Panc1 (cell line): Measurements from ENCODE around the gene SKAP1. TPM values are rescaled to one million over a fixed set of nuclear protein-coding genes. Genes with fewer than 3 reads are reported as not detected.

Source experiments
- ATAC-seq: fragments of 200-7000 bp; cut with Tn5 transposase; 2 replicates; pipeline ENCODE4 v1.9.1; 2020; ENCODE audit warnings: mild to moderate bottlenecking, moderate library complexity
- BruUV-seq: library from RNA; stranded (reverse); fragments of 400-500 nt; replicated peaks from 2 replicates; lab custom pipeline; 2021; lab: Mats Ljungman, UMichigan
- CTCF ChIA-PET: fragments of 300-600 bp; sonication (Branson Sonifier 250); formaldehyde crosslinking; loops from one replicate; lab custom pipeline; 2022; ENCODE audit warnings: antibody characterized with exemption; lab: Charles Lee
- POLR2A ChIA-PET: fragments of 300-600 bp; sonication (Branson Sonifier 250); formaldehyde crosslinking; loops from one replicate; lab custom pipeline; 2022; ENCODE audit warnings: antibody characterized with exemption; lab: Charles Lee
- DNase-seq: peaks from one replicate; pipeline ENCODE4 v3.0.0-alpha.2; 2010; ENCODE audit warnings: low read depth, low spot score
- H3K27ac ChIP-seq: 2 replicates; pipeline ENCODE4 v1.5.1; 2011; ENCODE audit warnings: mild to moderate bottlenecking, low read length, inconsistent platforms
- H3K27me3 ChIP-seq: fragments of 200-500 bp; sonication (Bioruptor generic); 2 replicates; pipeline ENCODE4 v1.6.0; 2014; ENCODE audit warnings: low read length, inconsistent platforms; ENCODE audit not compliant: control insufficient read depth, insufficient read depth
- H3K36me3 ChIP-seq: fragments of 200-500 bp; sonication (Bioruptor generic); 2 replicates; pipeline ENCODE4 v1.5.1; 2014; ENCODE audit warnings: inconsistent platforms, mild to moderate bottlenecking, low read length, moderate library complexity; ENCODE audit not compliant: control insufficient read depth, insufficient read depth
- H3K4me1 ChIP-seq: 2 replicates; pipeline ENCODE4 v1.5.1; 2011; ENCODE audit warnings: inconsistent platforms, mild to moderate bottlenecking, low read length, moderate library complexity; ENCODE audit not compliant: control insufficient read depth, insufficient read depth
- H3K4me3 ChIP-seq, 2 experiments: 2 replicates each; pipeline ENCODE4 v1.5.1; 2011 to 2012; ENCODE audit warnings: low read depth in 2 of 2, low read length in 2 of 2, mild to moderate bottlenecking in 2 of 2, inconsistent platforms in 1 of 2, moderate library complexity in 1 of 2
- H3K9me3 ChIP-seq: fragments of 200-500 bp; sonication (Bioruptor generic); 2 replicates; pipeline ENCODE4 v1.5.1; 2014; ENCODE audit warnings: low read depth, mild to moderate bottlenecking, inconsistent platforms, low read length, moderate library complexity; ENCODE audit not compliant: control insufficient read depth, insufficient read depth
- POLR2AphosphoS5 ChIP-seq: IDR thresholded peaks from 2 replicates; pipeline ENCODE4 v1.6.1; 2012; ENCODE audit warnings: mild to moderate bottlenecking, low read depth, low read length, moderate library complexity
- SIN3A ChIP-seq: IDR thresholded peaks from 2 replicates; pipeline ENCODE4 v1.6.1; 2012; ENCODE audit warnings: low read depth, mild to moderate bottlenecking, low read length, moderate library complexity, borderline replicate concordance; ENCODE audit not compliant: insufficient read depth
- TCF7L2 ChIP-seq: IDR thresholded peaks from 2 replicates; pipeline ENCODE4 v1.6.1; 2011; ENCODE audit warnings: mild to moderate bottlenecking, low read depth, low read length, inconsistent platforms
- in situ Hi-C: cut with HindIII; loops from 2 replicates; pipeline ENCODE4 v1.10.0; 2016; ENCODE audit warnings: low sequenced_read_pairs, low pct_unique_long_range_greater_than_20kb
- intact Hi-C: fragments of 100-400 bp; cut with micrococcal nuclease; formaldehyde crosslinking; loops from one replicate; pipeline ENCODE4 v1.10.0; 2022; ENCODE audit not compliant: unreplicated experiment
- total RNA-seq: library from RNA; stranded (reverse); gene quantifications from one replicate; pipeline ENCODE4 v1.2.1, GENCODE V29; 2021; ENCODE audit not compliant: unreplicated experiment
- TF ChIP-seq, protein P1 (sequence below), 2 experiments: IDR thresholded peaks; 2 replicates each; pipeline ENCODE4 v1.6.1; 2011 to 2012; ENCODE audit warnings: low read depth in 2 of 2, control low read depth in 1 of 2, low read length in 1 of 2, mild to moderate bottlenecking in 1 of 2, moderate library complexity in 1 of 2; ENCODE audit not compliant: insufficient read depth in 1 of 2
- TF ChIP-seq, protein P2 (sequence below): fragments of 450-650 bp; IDR thresholded peaks from 2 replicates; pipeline ENCODE4 v1.5.1; 2017; ENCODE audit warnings: mild to moderate bottlenecking

The SKAP1 gene
- total RNA-seq, 1 experiment from 2014 or later: 0.90 TPM

DNA sequence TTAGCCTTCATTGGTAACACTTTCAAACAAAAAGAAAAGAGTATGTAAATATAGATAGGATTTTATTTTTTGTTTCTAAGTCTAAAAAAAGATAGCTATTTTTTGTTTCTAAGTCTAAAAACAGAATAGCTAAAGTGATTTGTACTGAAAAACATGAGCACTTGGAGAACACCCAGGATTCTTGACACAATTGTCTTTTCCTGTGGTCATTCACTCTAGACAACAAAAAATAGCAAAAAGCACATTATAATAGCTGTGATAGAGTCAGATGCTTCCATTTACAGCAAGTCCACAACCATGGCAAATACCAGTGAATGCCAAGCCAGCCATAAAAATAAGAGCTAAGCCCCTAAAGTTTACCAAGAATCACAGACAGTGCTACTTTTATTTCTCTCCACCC, 36.7 kb downstream of the SKAP1 start:
- no peaks in the 10 kb centered on the region for H3K4me1 ChIP-seq
- no peak for DNase-seq
- no peak overlapping the region for H3K4me3 ChIP-seq
- intact Hi-C loops: no loop called here
- no TSS peak for BruUV-seq
- ChIA-PET CTCF (no interaction called here), POLR2A (no interaction called here)
- in situ Hi-C loops: no loop called here
- no peak overlapping the region for H3K27ac ChIP-seq
- no peaks in the 10 kb centered on the region for H3K27me3 ChIP-seq
- TF ChIP-seq POLR2AphosphoS5: no peak
- TF ChIP-seq, protein P1, sequence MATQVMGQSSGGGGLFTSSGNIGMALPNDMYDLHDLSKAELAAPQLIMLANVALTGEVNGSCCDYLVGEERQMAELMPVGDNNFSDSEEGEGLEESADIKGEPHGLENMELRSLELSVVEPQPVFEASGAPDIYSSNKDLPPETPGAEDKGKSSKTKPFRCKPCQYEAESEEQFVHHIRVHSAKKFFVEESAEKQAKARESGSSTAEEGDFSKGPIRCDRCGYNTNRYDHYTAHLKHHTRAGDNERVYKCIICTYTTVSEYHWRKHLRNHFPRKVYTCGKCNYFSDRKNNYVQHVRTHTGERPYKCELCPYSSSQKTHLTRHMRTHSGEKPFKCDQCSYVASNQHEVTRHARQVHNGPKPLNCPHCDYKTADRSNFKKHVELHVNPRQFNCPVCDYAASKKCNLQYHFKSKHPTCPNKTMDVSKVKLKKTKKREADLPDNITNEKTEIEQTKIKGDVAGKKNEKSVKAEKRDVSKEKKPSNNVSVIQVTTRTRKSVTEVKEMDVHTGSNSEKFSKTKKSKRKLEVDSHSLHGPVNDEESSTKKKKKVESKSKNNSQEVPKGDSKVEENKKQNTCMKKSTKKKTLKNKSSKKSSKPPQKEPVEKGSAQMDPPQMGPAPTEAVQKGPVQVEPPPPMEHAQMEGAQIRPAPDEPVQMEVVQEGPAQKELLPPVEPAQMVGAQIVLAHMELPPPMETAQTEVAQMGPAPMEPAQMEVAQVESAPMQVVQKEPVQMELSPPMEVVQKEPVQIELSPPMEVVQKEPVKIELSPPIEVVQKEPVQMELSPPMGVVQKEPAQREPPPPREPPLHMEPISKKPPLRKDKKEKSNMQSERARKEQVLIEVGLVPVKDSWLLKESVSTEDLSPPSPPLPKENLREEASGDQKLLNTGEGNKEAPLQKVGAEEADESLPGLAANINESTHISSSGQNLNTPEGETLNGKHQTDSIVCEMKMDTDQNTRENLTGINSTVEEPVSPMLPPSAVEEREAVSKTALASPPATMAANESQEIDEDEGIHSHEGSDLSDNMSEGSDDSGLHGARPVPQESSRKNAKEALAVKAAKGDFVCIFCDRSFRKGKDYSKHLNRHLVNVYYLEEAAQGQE (IDR thresholded peaks at IDR 0.05; ENCODE audit: insufficient read depth in 1 of 2, low read depth in 2 of 2, low read length in 1 of 2): no peak
- TF ChIP-seq, protein P2, sequence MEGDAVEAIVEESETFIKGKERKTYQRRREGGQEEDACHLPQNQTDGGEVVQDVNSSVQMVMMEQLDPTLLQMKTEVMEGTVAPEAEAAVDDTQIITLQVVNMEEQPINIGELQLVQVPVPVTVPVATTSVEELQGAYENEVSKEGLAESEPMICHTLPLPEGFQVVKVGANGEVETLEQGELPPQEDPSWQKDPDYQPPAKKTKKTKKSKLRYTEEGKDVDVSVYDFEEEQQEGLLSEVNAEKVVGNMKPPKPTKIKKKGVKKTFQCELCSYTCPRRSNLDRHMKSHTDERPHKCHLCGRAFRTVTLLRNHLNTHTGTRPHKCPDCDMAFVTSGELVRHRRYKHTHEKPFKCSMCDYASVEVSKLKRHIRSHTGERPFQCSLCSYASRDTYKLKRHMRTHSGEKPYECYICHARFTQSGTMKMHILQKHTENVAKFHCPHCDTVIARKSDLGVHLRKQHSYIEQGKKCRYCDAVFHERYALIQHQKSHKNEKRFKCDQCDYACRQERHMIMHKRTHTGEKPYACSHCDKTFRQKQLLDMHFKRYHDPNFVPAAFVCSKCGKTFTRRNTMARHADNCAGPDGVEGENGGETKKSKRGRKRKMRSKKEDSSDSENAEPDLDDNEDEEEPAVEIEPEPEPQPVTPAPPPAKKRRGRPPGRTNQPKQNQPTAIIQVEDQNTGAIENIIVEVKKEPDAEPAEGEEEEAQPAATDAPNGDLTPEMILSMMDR: no peak
- no peak for TF ChIP-seq TCF7L2
- no peak for TF ChIP-seq SIN3A
- no peaks in the 10 kb centered on the region for H3K36me3 ChIP-seq
- H3K9me3 ChIP-seq: no peaks in the 10 kb centered on the region
- ATAC-seq: no peak

DNA sequence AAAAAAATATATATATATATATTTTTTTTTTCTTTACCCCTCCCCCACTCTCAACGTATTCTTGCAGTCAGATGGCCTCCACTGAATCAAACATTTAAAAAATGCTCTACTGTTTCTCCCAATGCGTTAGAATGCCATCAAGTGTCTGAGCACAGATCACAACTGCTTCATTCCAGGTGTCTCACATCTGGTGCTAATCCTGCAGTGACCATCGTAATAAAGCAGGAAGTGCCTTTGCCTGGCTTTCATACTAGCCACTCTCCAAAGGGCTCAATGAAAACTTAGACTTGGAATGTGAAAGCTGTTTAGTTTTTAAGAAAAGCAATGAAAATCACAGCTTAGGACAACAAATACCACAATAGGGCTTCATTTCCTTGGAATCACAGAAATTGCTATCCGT, 37.2 kb downstream of the SKAP1 start:
- no peak overlapping the region for H3K4me3 ChIP-seq
- DNase-seq: no peak
- H3K4me1 ChIP-seq: no peaks in the 10 kb centered on the region
- no peaks in the 10 kb centered on the region for H3K9me3 ChIP-seq
- intact Hi-C loops: no loop called here
- POLR2A ChIA-PET: no interaction called here
- H3K36me3 ChIP-seq: no peaks in the 10 kb centered on the region
- CTCF ChIA-PET: no interaction called here
- H3K27me3 ChIP-seq: no peaks in the 10 kb centered on the region
- no TSS peak for BruUV-seq
- H3K27ac ChIP-seq: no peak overlapping the region
- in situ Hi-C loops: no loop called here
- TF ChIP-seq POLR2AphosphoS5 (no peak), TCF7L2 (no peak), SIN3A (no peak)
- TF ChIP-seq, protein P1 (IDR thresholded peaks at IDR 0.05; ENCODE audit: insufficient read depth in 1 of 2, low read depth in 2 of 2, low read length in 1 of 2): no peak
- TF ChIP-seq, protein P2: no peak
- no peak for ATAC-seq
